ENCODE data around the gene TRPM3.

GRCh38 chr9:70789086-70789485 lies 332.3 kb downstream of the TRPM3 start:
- no peak for TF ChIP-seq POLR2A (IDR thresholded peaks at IDR 0.05; ENCODE audit: insufficient read depth in 1 of 2, low read depth in 2 of 2, low read length in 2 of 2)
- TF ChIP-seq RBFOX2 (IDR thresholded peaks at IDR 0.05; ENCODE audit: low read depth, low read length): no peak
- no peak for TF ChIP-seq MAFF (IDR thresholded peaks at IDR 0.05; ENCODE audit: low read depth, low read length)
- TF ChIP-seq, protein P1, sequence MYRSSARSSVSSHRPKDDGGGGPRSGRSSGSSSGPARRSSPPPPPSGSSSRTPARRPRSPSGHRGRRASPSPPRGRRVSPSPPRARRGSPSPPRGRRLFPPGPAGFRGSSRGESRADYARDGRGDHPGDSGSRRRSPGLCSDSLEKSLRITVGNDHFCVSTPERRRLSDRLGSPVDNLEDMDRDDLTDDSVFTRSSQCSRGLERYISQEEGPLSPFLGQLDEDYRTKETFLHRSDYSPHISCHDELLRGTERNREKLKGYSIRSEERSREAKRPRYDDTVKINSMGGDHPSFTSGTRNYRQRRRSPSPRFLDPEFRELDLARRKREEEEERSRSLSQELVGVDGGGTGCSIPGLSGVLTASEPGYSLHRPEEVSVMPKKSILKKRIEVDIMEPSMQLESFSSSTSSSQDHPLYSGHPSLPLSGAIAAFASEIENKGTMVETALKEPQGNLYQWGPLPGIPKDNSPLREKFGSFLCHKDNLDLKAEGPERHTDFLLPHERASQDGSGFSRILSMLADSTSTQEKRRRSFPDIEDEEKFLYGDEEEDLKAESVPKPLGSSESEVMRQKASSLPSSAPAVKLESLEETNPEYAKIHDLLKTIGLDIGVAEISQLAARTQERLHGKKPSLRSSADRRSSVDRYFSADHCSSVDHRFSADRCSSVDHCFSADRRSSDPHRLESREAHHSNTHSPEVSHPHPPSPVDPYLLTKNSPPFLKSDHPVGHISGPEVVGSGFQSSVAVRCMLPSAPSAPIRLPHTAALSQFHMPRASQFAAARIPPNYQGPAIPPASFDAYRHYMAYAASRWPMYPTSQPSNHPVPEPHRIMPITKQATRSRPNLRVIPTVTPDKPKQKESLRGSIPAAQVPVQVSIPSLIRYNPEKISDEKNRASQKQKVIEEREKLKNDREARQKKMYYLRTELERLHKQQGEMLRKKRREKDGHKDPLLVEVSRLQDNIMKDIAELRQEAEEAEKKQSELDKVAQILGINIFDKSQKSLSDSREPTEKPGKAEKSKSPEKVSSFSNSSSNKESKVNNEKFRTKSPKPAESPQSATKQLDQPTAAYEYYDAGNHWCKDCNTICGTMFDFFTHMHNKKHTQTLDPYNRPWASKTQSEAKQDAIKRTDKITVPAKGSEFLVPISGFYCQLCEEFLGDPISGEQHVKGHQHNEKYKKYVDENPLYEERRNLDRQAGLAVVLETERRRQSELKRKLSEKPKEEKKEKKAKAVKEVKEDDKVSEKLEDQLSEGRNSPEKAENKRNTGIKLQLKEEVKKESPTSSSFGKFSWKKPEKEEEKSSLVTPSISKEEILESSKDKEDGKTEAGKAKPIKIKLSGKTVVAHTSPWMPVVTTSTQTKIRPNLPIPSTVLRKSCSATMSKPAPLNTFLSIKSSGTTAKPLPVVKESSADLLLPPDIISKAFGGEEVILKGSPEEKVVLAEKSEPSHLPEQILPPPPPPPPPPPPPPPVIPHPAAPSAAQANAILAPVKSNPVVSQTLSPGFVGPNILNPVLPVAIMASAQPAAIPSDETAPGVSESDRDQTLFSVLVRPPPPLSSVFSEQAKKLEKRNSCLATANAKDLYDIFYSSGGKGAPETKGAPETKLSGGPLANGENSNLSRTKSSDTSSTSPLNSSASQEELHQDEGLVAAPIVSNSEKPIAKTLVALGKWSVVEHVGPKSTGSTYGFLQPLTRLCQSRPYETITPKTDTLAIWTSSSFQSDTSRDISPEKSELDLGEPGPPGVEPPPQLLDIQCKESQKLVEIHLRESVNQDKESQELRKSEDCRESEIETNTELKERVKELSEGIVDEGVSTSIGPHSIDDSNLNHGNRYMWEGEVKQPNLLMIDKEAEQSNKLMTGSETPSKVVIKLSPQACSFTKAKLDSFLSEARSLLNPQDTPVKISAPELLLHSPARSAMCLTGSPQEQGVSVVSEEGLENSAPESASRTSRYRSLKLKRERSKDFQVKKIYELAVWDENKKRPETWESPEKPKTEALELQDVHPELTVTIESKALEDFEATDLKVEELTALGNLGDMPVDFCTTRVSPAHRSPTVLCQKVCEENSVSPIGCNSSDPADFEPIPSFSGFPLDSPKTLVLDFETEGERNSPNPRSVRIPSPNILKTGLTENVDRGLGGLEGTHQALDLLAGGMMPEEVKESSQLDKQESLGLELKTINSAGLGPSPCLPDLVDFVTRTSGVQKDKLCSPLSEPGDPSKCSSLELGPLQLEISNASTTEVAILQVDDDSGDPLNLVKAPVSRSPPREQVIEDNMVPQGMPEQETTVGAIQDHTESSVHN (CRISPR knock-in tag; IDR thresholded peaks at IDR 0.05): no peak
- TF ChIP-seq, protein P2, sequence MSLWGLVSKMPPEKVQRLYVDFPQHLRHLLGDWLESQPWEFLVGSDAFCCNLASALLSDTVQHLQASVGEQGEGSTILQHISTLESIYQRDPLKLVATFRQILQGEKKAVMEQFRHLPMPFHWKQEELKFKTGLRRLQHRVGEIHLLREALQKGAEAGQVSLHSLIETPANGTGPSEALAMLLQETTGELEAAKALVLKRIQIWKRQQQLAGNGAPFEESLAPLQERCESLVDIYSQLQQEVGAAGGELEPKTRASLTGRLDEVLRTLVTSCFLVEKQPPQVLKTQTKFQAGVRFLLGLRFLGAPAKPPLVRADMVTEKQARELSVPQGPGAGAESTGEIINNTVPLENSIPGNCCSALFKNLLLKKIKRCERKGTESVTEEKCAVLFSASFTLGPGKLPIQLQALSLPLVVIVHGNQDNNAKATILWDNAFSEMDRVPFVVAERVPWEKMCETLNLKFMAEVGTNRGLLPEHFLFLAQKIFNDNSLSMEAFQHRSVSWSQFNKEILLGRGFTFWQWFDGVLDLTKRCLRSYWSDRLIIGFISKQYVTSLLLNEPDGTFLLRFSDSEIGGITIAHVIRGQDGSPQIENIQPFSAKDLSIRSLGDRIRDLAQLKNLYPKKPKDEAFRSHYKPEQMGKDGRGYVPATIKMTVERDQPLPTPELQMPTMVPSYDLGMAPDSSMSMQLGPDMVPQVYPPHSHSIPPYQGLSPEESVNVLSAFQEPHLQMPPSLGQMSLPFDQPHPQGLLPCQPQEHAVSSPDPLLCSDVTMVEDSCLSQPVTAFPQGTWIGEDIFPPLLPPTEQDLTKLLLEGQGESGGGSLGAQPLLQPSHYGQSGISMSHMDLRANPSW (CRISPR knock-in tag; IDR thresholded peaks at IDR 0.05; ENCODE audit: borderline replicate concordance): no peak
- TF ChIP-seq CTCF (CRISPR knock-in tag; IDR thresholded peaks at IDR 0.05): no peak
- TF ChIP-seq ZNF530 (CRISPR knock-in tag; IDR thresholded peaks at IDR 0.05; ENCODE audit: low read depth): no peak
- TF ChIP-seq CREB1 (IDR thresholded peaks at IDR 0.05): no peak
- TF ChIP-seq CREB1 (CRISPR knock-in tag; IDR thresholded peaks at IDR 0.05): no peak
- TF ChIP-seq ZNF292 (CRISPR knock-in tag; IDR thresholded peaks at IDR 0.05; ENCODE audit: borderline replicate concordance, low read depth): no peak

All from HepG2 (cell line).